GM12872 (cell line): Measurements from ENCODE around the gene PDE7B.

Experiments
- CTCF ChIP-seq: IDR thresholded peaks from 3 replicates; pipeline ENCODE4 v1.5.1; 2011; ENCODE audit warnings: low read depth, mild to moderate bottlenecking, low read length, moderate library complexity; ENCODE audit not compliant: insufficient read depth

PDE7B gene

DNA sequence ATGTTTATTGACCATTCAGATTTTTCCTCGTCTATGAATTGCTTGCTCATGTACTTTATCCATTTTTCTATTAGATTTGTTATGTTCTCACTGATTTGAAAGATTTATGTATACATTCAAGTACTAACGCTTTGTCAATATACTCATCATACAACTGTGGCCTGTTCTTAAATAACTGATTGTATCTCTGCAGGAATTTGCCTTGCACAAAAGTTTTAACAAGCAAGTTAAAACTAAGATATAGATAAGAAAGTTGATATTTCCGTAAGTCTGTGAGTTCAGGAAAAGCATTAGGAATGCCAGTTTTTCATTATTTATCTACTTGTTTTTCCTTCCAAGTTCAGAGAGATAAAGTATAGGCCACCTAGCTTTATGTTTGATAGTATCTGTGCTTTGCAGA, 95.2 kb downstream of the PDE7B start:
- no peak for TF ChIP-seq CTCF

DNA sequence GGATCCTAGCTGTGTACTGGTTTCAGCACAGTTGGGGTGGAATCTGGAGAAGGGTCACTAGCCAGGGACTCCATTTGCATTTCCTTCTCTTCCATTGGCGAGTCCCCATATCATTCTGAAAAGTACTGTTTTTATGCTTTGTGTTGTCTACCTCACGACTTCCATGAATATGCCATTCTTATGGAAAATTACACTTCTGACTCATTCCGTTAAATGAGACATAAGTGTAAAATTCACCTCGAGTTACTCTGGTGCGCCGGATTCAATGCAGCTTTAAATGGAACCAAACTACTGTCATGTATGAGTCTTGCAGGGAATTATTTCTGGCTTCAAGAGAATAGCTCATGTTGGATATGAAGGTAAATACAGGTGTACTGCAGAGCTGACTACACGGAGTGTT, 99.2 kb downstream of the PDE7B start:
- TF ChIP-seq CTCF: no peak

DNA sequence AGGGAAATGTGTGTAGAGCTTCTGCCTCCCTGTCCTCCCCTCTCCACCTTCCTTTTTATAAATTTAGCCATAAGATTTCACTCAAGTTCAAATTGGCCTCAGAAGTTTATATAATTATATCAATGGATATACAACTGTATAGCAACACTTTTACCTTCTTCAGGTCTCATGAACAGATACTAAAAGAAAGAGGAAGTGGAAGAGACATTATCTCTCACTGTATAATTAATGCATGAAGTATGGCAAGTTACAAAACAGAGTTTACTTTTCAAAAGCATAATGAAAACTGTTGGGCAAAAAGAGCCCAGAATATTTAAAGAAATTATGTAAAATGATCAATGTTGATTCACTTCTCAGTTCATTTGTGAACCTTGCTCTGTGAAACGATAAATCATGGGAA, 99.7 kb downstream of the PDE7B start:
- TF ChIP-seq CTCF: no peak

- no peak for TF ChIP-seq CTCF
Measured at GRCh38 chr6:135953818-135954217, 102.3 kb downstream of the PDE7B start.

GRCh38 chr6:135955099-135955498, 103.6 kb downstream of the PDE7B start:
- no peak for TF ChIP-seq CTCF

DNA sequence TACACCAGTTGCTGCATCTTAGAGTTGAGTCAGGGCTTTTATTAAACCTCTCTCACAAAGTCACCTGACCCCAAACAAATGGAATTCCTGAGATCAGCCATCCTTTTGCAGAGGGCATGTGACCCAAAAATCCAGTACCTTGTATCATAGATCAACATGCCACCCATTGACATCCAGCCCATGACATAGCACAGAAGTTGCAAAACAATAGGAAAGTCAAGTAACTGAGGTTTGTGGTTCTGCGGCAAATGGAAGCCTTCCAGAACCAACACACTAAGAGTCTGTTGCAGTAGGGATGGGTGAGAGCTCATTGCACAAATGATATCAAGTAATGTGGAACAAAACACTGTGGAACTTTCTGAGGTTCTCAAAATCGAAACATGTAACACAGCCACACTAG, 111.2 kb downstream of the PDE7B start:
- TF ChIP-seq CTCF: no peak

DNA sequence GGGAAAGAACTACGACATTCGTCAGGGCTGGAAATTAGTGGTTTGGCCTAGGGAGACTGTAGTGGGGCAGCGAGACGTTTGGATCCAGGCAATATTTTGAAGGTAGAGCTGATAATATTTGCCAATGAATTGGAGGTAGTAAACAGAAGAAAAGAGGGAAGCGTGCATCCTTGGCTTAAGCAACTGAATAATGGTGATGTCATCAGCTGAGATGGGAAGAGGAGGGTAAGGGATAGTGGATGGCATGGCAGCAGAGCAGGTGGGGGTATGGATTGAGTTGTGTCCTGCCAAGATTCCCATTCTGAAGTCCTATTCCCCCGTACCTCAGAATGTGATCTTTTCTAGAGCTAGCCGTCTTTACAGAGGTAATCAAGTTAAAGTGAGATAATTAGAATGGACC, 119.2 kb downstream of the PDE7B start:
- no peak for TF ChIP-seq CTCF

DNA sequence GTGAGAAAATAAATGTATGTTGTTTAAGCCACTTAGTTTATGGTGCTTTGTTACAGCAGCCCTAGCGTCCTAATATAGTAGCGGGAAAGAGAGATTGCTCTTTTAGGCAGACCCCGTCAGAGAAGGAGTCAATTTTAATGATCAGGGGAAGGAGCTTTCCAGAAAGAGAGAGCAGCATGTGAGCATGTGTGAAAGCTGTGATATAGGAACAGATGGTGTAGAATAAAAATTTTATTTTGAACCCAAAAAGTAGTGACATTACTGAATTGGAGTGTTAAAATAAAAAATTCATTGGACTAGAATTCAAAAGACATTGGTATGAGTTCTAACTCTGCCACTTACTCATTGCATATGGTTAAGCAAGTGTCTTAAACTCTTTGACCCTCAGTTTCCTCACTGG, 119.8 kb downstream of the PDE7B start:
- TF ChIP-seq CTCF: no peak
